ENCODE results near the gene ZBTB17. TPM values are rescaled to one million over a fixed set of nuclear protein-coding genes. Genes with fewer than 3 reads are reported as not detected.

Gene ZBTB17
- polyA plus RNA-seq, 1 experiment, result 21.4 TPM

DNA sequence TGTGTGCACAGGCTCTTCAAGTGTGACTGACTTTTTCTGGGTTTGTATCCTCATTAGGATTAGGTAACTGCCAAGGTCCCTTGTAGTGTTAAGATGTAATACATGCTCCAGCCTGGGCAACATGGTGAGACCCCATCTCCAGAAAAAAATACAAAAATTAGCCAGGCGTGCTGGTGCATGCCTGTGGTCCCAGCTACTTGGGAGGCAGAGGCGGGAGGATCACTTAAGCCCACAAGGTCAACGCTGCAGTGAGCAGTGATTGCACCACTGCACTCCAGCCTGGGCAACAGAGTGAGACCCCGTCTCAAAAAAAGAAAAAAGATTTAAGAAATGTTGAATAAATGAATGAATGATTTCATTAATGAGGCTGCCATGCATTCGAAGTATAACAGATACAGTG lies 15.1 kb downstream of the ZBTB17 start:
- CTCF ChIA-PET, result interaction anchor here (1.0 kb wide), 1 partner anchor 72 kb away, joined by 3 read pairs; no protein-coding TSS in a partner anchor
- Histone ChIP-seq H3K4me3 (ENCODE audit: low read depth, low read length) (no peak overlapping the region), H3K9me3 (ENCODE audit: control insufficient read depth, insufficient read depth, low read length) (no peaks in the 10 kb centered on the region), H3K27ac (ENCODE audit: low read depth, low read length) (no peak overlapping the region), H3K27me3 (ENCODE audit: control insufficient read depth, insufficient read depth, low read length) (no peaks in the 10 kb centered on the region)
- no peak for DNase-seq (ENCODE audit: low read depth, low spot score)
- POLR2A ChIA-PET, result interaction anchor here (0.5 kb wide), 1 partner anchor 246 kb away, joined by 3 read pairs; no protein-coding TSS in a partner anchor
- TF ChIP-seq, protein P1, sequence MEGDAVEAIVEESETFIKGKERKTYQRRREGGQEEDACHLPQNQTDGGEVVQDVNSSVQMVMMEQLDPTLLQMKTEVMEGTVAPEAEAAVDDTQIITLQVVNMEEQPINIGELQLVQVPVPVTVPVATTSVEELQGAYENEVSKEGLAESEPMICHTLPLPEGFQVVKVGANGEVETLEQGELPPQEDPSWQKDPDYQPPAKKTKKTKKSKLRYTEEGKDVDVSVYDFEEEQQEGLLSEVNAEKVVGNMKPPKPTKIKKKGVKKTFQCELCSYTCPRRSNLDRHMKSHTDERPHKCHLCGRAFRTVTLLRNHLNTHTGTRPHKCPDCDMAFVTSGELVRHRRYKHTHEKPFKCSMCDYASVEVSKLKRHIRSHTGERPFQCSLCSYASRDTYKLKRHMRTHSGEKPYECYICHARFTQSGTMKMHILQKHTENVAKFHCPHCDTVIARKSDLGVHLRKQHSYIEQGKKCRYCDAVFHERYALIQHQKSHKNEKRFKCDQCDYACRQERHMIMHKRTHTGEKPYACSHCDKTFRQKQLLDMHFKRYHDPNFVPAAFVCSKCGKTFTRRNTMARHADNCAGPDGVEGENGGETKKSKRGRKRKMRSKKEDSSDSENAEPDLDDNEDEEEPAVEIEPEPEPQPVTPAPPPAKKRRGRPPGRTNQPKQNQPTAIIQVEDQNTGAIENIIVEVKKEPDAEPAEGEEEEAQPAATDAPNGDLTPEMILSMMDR (IDR thresholded peaks at IDR 0.05; ENCODE audit: low read depth, low read length), result no peak

DNA sequence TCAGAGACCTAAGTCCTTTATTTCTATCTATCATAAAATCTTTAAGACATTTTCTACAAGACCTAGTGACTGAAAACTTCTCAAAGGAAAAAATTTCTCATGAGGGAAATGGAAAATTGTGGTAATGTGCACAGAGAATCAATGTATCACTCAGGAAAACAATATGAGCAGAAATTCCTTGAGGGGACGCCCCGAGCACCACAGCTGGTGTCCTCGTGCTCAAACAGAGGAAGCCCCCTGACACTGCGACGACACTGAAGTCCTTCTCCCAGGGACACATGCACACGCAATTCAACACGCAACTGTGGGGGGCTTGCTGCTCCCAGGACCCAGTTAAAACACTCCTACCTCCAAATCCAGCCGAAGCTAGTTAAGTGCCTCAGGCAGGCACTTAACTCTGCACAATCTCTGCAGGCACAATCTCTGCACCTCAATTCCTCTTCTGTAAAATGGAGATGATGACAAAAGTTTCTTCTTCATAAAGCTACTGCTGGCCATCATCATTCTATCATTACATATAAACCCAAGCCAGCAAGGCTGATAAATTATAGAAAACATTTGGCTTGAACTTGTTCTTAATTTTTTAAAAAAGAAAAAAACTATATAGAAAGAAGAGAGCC lies 16.0 kb downstream of the ZBTB17 start:
- DNase-seq (ENCODE audit: low read depth, low spot score), result no peak
- no peaks in the 10 kb centered on the region for H3K27me3 ChIP-seq (ENCODE audit: control insufficient read depth, insufficient read depth, low read length)
- POLR2A ChIA-PET, result interaction anchor here (0.5 kb wide), 1 partner anchor 247 kb away, joined by 3 read pairs; no protein-coding TSS in a partner anchor
- TF ChIP-seq, protein P1 (IDR thresholded peaks at IDR 0.05; ENCODE audit: low read depth, low read length), result no peak
- H3K9me3 ChIP-seq (ENCODE audit: control insufficient read depth, insufficient read depth, low read length), result no peaks in the 10 kb centered on the region
- H3K27ac ChIP-seq (ENCODE audit: low read depth, low read length), result no peak overlapping the region
- H3K4me3 ChIP-seq (ENCODE audit: low read depth, low read length), result no peak overlapping the region
- CTCF ChIA-PET, result interaction anchor here (1.0 to 2.4 kb wide), 3 partner anchors 48 to 145 kb away, joined by 3 to 9 read pairs (median 3); no protein-coding TSS in a partner anchor

DNA sequence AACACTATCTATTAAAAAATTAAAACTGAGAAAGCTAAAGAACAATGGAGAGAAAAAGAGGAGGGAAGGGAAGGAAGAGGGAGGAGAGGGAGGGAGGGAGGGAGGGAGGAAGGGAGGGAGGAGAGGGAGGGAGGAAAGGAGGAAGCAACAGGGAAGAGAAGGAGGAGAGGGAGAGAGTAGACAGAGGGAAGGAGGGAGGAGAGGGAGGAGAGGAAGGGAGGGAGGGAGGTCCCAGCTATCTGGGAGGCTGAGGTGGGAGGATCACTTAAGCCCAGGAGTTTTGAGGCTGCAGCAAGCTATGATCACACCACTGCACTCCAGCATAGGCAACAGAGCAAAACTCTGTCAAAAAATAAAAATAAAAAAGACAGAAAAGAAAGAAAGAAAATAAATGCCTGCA lies 16.5 kb downstream of the ZBTB17 start:
- POLR2A ChIA-PET, result no interaction called here
- H3K27ac ChIP-seq (ENCODE audit: low read depth, low read length), result no peak overlapping the region

DNA sequence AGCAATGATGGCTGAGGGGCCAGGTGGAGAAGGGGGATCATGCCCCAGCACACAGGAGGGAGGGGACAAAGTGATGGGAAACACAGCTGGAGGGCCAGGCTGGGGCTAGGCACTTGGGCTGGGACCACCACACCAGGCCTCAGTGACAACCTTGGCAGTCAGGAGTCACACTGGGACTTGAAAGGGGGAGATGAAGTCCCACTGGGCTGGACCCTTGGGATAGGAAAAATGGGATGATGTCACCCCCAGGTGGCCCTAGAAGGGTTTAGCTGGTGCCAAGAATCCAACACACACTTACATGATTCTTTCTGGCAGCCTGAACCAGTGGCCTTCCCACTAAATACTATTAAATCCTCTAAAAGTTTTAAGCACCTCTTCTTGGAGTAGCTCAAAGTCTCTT lies 17.1 kb downstream of the ZBTB17 start:
- no peak for DNase-seq (ENCODE audit: low read depth, low spot score)
- no peak overlapping the region for H3K27ac ChIP-seq (ENCODE audit: low read depth, low read length)
- TF ChIP-seq, protein P1 (IDR thresholded peaks at IDR 0.05; ENCODE audit: low read depth, low read length), result no peak
- CTCF ChIA-PET, result interaction anchor here (0.5 to 2.4 kb wide), 8 partner anchors 8 to 750 kb away, joined by 3 to 9 read pairs (median 4); no protein-coding TSS in a partner anchor
- no peaks in the 10 kb centered on the region for H3K27me3 ChIP-seq (ENCODE audit: control insufficient read depth, insufficient read depth, low read length)
- no peaks in the 10 kb centered on the region for H3K9me3 ChIP-seq (ENCODE audit: control insufficient read depth, insufficient read depth, low read length)
- H3K4me3 ChIP-seq (ENCODE audit: low read depth, low read length), result no peak overlapping the region
- POLR2A ChIA-PET, result no interaction called here

More for the DNA sequence above, 16.5 kb downstream of the ZBTB17 start:
- Histone ChIP-seq H3K27me3 (ENCODE audit: control insufficient read depth, insufficient read depth, low read length) (no peaks in the 10 kb centered on the region), H3K9me3 (ENCODE audit: control insufficient read depth, insufficient read depth, low read length) (no peaks in the 10 kb centered on the region), H3K4me3 (ENCODE audit: low read depth, low read length) (no peak overlapping the region)
- TF ChIP-seq, protein P1 (IDR thresholded peaks at IDR 0.05; ENCODE audit: low read depth, low read length), result no peak
- CTCF ChIA-PET, result interaction anchor here (0.5 to 2.4 kb wide), 8 partner anchors 49 to 750 kb away, joined by 3 to 9 read pairs (median 4); no protein-coding TSS in a partner anchor
- no peak for DNase-seq (ENCODE audit: low read depth, low spot score)

DNA sequence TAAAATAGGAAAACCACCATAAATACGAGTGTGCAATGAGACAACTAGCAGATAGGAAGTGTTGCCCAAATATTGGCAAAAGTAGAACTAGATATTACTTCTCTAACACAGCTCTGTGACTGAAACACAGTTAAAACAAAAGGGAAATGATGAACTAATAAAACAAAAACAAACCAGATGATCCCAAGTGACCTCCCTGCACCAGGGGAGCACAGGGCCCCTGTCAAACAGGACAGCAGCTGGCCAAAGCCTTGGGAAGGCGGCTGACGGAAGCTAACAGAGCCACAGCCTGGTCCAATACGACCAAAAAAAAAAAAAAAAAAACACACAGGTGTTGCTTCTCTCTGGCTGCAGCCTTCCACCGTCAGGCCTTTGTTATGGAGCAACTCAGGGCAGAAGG lies 17.8 kb downstream of the ZBTB17 start:
- Histone ChIP-seq H3K4me3 (ENCODE audit: low read depth, low read length) (no peak overlapping the region), H3K27me3 (ENCODE audit: control insufficient read depth, insufficient read depth, low read length) (no peaks in the 10 kb centered on the region), H3K9me3 (ENCODE audit: control insufficient read depth, insufficient read depth, low read length) (no peaks in the 10 kb centered on the region), H3K27ac (ENCODE audit: low read depth, low read length) (no peak overlapping the region)
- TF ChIP-seq, protein P1 (IDR thresholded peaks at IDR 0.05; ENCODE audit: low read depth, low read length), result no peak
- no peak for DNase-seq (ENCODE audit: low read depth, low spot score)
- POLR2A ChIA-PET, result interaction anchor here (0.6 kb wide), 1 partner anchor 389 kb away, joined by 3 read pairs; no protein-coding TSS in a partner anchor
- CTCF ChIA-PET, result interaction anchor here (0.7 to 2.4 kb wide), 3 partner anchors 9 to 143 kb away, joined by 3 to 9 read pairs (median 4); no protein-coding TSS in a partner anchor
